SIG-M5 treated with dmso at 0.1 percent for 504 hours (cell line): ENCODE measurements around the gene GGT6.

Experiments
- DNase-seq: peaks from one replicate; lab custom pipeline; 2025; ENCODE audit not compliant: unreplicated experiment; lab: John Stamatoyannopoulos, UW

GGT6 gene

DNA sequence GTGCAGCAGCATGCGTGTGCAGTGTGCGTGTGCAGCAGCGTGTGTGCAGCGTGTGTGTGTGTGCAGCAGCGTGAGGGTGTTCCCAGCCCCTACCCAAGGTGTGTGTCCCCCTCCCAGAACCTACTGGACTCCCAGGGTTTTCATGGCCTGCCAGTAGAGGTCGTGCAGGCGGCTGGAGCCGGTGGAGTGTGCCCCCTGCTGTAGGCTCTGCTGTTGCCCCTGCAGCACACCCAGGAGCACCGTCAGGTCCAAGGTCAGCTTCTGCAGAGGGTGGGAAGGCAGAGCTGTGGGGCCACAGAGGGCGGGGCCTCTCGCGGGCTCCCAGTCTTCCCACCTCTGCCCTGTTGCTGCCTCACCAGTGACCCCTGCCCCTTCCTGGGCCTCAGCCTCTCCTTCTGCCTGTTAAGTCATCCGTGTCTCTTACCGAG, 20.1 kb downstream of the GGT6 start:
- no peak for DNase-seq

- DNase-seq = no peak
These were observed 20.7 kb downstream of the GGT6 start for GRCh38 chr17:4539576-4540223.

- no peak for DNase-seq
These were observed 21.4 kb downstream of the GGT6 start for GRCh38 chr17:4539025-4539424.

- DNase-seq = no peak
These were observed 22.0 kb downstream of the GGT6 start for GRCh38 chr17:4538236-4539002.

DNA sequence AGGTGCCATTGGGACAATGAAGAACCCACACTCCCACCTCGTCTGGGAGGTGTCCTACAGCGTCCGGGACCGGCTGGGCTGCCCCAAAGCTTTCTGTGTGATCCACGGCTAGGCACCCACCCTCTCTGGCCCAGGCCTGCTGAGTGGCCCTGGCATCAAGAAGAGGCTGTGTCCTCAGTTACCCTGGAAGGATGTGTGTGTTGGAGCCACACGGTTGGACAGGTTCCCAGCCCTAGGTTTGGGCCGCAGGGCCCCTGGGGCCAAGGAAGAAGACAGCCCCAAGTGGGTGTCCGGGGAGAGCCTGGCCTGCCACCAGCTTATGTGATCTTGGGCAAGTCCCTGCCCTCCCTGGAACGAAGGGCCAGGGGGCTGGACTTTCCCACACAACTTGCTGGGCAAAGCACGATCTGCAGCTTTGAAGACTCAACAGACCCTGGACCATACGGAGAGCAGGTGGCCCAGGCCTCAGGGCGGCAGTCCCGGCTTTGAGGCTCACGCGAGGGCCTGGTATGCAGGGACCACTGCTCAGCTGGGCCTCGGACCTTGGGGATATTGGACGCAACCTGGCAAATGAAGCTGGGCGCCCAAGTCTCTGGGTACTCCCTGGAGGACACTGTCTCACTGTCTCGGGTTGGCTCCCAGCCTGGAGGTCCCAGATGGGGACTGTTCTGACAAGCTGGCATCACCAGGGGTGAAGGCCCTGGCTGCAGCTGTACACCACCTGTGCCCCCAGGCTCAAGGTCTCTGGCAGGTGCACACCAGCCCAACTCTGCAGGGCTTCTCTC, 22.7 kb downstream of the GGT6 start:
- no peak for DNase-seq

GRCh38 chr17:4536742-4537411, 23.5 kb downstream of the GGT6 start:
- DNase-seq = no peak

DNA sequence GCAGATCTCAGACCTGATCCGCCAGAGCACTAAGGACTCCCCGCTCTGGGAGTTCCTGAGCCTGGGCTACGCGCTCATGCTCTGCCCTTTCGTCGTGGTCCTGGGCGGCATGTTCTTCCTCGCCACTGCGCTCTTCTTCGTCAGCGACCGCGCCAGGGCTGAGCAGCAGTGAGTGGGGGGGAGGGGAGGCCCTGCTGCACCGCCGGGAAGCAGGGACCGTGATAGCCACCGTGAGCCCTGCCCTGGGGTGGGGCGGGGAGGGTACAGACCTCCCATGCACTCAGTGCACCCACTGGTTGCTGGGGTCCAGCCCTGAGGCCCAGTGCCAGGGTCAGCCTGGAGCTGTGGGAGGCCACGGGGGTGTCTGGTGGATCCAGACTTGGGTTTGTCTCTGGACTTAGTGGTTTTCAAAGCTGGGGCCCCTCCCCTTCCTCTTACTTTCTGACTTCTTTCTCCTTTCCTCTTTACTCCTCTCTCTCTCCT, 24.1 kb downstream of the GGT6 start:
- DNase-seq = no peak

DNA sequence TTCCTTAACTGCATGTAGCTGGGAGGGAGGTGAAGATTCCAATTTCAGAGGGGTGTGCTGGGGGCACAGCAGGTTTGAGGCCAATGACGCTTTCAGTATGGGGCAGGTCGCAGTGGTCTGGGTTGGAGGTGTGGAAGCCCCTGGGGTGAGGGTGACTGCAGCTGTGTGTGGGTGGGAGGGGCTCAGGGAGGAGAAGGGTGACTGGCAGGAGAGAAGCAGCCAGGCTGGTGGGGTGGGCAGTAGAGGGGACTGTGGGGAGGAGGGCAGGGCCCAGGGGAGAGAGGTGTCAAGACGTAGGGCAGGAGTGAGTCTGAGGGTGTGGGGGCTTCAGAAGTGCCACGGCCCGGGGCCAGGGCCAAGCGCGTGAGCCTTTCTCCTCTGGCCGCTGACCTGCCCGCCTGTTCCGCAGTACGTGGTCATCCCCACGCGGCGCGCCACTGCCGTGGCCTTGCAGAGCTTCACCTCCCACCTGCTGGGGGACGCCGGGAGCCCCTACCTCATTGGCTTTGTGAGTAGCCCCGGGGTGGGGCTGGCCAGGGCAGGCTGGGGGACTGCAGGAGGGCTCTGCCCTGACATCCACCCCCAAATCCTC, 24.6 kb downstream of the GGT6 start:
- no peak for DNase-seq

- DNase-seq = no peak
These were observed 25.3 kb downstream of the GGT6 start for GRCh38 chr17:4534928-4535666.

- DNase-seq = no peak
These were observed 25.9 kb downstream of the GGT6 start for GRCh38 chr17:4534515-4534914.

GRCh38 chr17:4533523-4534504, 26.6 kb downstream of the GGT6 start:
- no peak for DNase-seq

GRCh38 chr17:4532860-4533522, 27.4 kb downstream of the GGT6 start:
- DNase-seq = no peak

DNA sequence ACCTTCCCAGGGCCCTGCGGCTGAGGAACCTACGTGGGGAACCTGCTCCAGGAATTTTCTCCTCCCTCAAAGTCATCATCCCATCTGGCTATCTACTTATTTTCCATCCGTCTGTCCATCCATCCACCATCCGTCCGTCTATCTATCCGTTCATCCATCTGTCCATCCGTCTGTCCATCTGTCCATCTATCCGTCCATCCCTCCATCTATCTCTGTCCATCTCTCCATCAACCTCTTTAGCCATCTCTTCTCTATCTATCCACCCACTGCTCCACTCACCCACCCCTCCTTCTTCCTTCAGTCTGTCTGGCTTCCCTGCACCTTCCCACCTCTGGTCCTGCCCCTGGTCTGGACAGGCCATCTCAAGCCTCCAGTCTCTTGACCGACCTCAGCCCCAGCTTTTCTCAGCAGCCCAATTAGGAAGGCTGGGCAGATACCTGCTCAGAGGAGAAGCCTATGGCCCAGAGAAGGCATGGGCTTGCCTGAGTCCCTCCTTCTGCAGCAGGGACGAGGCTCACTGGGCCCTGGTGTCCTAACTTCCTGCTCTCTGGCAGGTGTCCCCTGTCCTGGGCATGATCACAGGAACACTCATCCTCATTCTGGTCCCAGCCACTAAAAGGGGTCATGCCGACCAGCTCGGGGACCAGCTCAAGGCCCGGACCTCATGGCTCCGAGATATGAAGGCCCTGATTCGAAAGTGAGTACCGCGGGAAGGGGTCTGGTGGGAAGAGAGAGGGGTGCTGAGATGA, 28.2 kb downstream of the GGT6 start:
- no peak for DNase-seq

- DNase-seq = no peak
These were observed 29.3 kb downstream of the GGT6 start for GRCh38 chr17:4530799-4531730.

GRCh38 chr17:4529533-4530152, 30.7 kb downstream of the GGT6 start:
- no peak for DNase-seq

DNA sequence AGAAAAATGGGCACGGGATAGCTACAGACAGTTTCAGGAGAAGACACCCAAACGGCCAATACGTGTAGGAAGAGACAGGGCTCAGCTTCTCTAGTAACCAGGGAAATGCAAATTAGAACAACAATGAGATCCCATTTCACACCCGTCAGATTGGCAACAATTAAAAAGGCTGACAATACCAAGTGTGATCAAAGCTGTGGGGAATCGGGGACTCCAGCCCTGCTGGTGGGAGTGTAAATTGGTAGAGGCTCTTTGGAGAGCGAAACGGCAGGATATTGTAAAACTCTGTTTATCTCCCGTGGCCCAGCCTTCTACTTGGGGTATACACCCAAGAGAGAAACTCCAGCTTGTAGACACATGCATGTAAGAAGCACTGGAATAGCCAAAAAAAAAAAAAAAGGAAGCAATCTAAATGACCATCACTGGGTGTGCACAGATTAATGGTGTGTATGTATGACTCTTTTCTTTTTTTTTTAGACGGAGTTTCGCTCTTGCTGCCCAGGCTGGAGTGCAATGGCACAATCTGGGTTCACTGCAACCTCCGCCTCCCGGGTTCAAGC, 32.7 kb downstream of the GGT6 start:
- no peak for DNase-seq
